Ureter (tissue), 1 donor: ENCODE measurements around the gene THSD4. TPM values are rescaled to one million over a fixed set of nuclear protein-coding genes. Genes with fewer than 3 reads are reported as not detected.
"Not testable (repeated sequence)": the region's sequence is repeated elsewhere in the genome, so short reads cannot be mapped to it uniquely, and the experiment has no call there.

Experiments
- DNase-seq: peaks from one replicate; pipeline ENCODE4 v3.0.0-alpha.2; 2020; ENCODE audit warnings: low spot score
- total RNA-seq: library from RNA; stranded (reverse); gene quantifications from one replicate; pipeline ENCODE4 v1.2.4, GENCODE V29; 2023
- donor health status: DM: yes; HTN: yes; CAD: no.

Gene THSD4
- total RNA-seq, 1 donor from 2014 or later: 57.9 TPM

- no peak for DNase-seq
Measured at GRCh38 chr15:71657141-71657540, 541.9 kb downstream of the THSD4 start.

- no peak for DNase-seq
Measured at GRCh38 chr15:71658036-71658435, 542.8 kb downstream of the THSD4 start.

- DNase-seq: no peak
Measured at GRCh38 chr15:71658827-71659729, 543.8 kb downstream of the THSD4 start.

GRCh38 chr15:71659730-71660067 is 544.4 kb downstream of the THSD4 start:
- no peak for DNase-seq

GRCh38 chr15:71660501-71660900 is 545.2 kb downstream of the THSD4 start:
- DNase-seq: no peak

- no peak for DNase-seq
Measured at GRCh38 chr15:71662306-71662705, 547.0 kb downstream of the THSD4 start.

GRCh38 chr15:71664622-71665021 is 549.4 kb downstream of the THSD4 start:
- no peak for DNase-seq

- DNase-seq: no peak
Measured at GRCh38 chr15:71666763-71667620, 551.7 kb downstream of the THSD4 start.

- no peak for DNase-seq
Measured at GRCh38 chr15:71669688-71670087, 554.4 kb downstream of the THSD4 start.

GRCh38 chr15:71670222-71670621 is 555.0 kb downstream of the THSD4 start:
- DNase-seq: not testable (repeated sequence)

- DNase-seq: no peak
Measured at GRCh38 chr15:71674354-71674753, 559.1 kb downstream of the THSD4 start.

GRCh38 chr15:71677352-71677751 is 562.1 kb downstream of the THSD4 start:
- no peak for DNase-seq

GRCh38 chr15:71677766-71678165 is 562.5 kb downstream of the THSD4 start:
- no peak for DNase-seq

- DNase-seq: no peak
Measured at GRCh38 chr15:71678191-71678590, 562.9 kb downstream of the THSD4 start.

- no peak for DNase-seq
Measured at GRCh38 chr15:71678605-71679004, 563.3 kb downstream of the THSD4 start.

- no peak for DNase-seq
Measured at GRCh38 chr15:71679223-71679792, 564.0 kb downstream of the THSD4 start.

GRCh38 chr15:71679793-71680353 is 564.6 kb downstream of the THSD4 start:
- DNase-seq: no peak

GRCh38 chr15:71682001-71682400 is 566.7 kb downstream of the THSD4 start:
- no peak for DNase-seq

GRCh38 chr15:71683411-71684274 is 568.4 kb downstream of the THSD4 start:
- no peak for DNase-seq

GRCh38 chr15:71685420-71685993 is 570.2 kb downstream of the THSD4 start:
- DNase-seq: no peak
